Measurements from ENCODE around the gene SLC22A23. TPM values are rescaled to one million over a fixed set of nuclear protein-coding genes. Genes with fewer than 3 reads are reported as not detected.

SLC22A23 gene
- total and polyA plus RNA-seq, 2 experiments from 2014 or later = 6.1 to 38.3 TPM

DNA sequence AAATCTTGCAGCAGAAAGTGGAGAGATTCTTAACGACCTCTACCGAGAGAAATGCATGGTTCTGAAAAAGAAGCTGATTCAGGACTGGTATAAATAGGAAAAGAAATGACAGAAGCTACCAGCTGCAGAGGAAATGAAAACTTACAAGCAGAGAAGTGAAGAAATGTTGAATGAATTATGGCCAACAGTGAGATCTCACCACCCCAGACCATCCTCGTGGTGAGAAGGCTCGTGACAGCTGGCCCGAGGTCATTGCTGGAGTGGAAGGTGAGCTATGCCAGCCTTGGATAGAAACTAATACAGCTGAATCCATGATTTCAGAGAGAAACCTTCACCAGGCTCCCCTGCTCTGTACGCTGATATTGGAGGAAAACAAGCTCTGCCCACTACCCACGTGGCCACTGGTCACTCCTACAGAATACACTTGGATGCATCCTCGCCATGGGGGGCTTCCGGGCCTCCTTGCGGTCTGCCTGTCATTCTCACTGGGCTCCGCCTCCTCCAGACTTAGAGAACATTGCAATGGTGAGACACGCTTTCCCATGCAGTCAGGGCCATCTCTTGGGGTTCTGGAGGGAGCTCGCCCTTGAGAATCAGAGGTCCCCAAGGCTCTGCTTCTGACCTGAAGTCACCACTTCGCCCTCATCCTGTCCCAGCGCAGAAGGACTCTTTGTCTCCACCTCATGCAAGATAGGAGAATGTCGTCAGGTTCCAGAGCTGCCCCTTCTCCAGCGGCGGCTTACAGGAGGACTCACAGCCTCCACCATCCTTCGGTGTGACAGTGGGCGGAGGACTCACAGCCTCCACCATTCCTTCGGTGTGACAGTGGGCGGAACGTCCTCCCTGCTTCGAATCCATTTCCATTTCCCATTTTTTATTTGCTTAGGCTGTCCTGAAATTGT lies 218.8 kb downstream of the SLC22A23 start:
- no peaks in the 10 kb centered on the region; the same call in 2 of the 3 replicates for H3K9me3 Mint-ChIP-seq
- Histone ChIP-seq H3K36me3 (ENCODE audit: insufficient read depth) (no peaks in the 10 kb centered on the region), H4K20me1 (replicated peaks; ENCODE audit: insufficient read depth) (no peaks in the 10 kb centered on the region), H3K79me2 (replicated peaks; ENCODE audit: insufficient read depth) (peaks cover 4% of the 10 kb centered on the region; the same call in 1 of the 2 replicates), H3K4me1 (ENCODE audit: insufficient read depth) (peaks cover 28% of the 10 kb centered on the region), H3K27me3 (ENCODE audit: insufficient read depth) (peaks cover 4% of the 10 kb centered on the region; the same call in 1 of the 2 replicates), H2AFZ (no peak overlapping the region), H3K27ac (ENCODE audit: low read depth) (no peak overlapping the region), H3K4me2 (no peak overlapping the region), H3F3A (replicated peaks; ENCODE audit: low read depth) (0 out of 2 replicates have a peak, but pooled peaks cover 9% of the 10 kb centered on the region), H3K9me2 (ENCODE audit: insufficient read depth) (no peaks in the 10 kb centered on the region), H3K4me3 (no peak overlapping the region)
- no peaks in the 10 kb centered on the region for H3K36me3 Mint-ChIP-seq (ENCODE audit: low read depth)
- no peak for DNase-seq (ENCODE audit: low spot score)
- peaks cover 6% of the 10 kb centered on the region for H3K27me3 Mint-ChIP-seq (ENCODE audit: insufficient read depth, low read depth, poor library complexity)
- H3K27ac Mint-ChIP-seq = no peak overlapping the region
- no peak overlapping the region for H3K4me3 Mint-ChIP-seq
- H3K4me1 Mint-ChIP-seq = peaks cover 25% of the 10 kb centered on the region
- no peak for TF ChIP-seq CREB1 (CRISPR knock-in tag; IDR thresholded peaks at IDR 0.05; ENCODE audit: low read depth)
- no peak for TF ChIP-seq JUNB (IDR thresholded peaks at IDR 0.05; ENCODE audit: unreplicated experiment)
- no peak for TF ChIP-seq ZNF114 (CRISPR knock-in tag; IDR thresholded peaks at IDR 0.05)
- no peak for TF ChIP-seq NANOG (IDR thresholded peaks at IDR 0.05; ENCODE audit: borderline replicate concordance)
- TF ChIP-seq STAT1 (IDR thresholded peaks at IDR 0.05; ENCODE audit: unreplicated experiment) = no peak
- TF ChIP-seq CTCF (conservative IDR thresholded peaks at IDR 0.05; ENCODE audit: low read depth in 2 of 2) = peak in 1 of 2 experiments; percentile 30; a peak in 1 of 4 replicates
- TF ChIP-seq, protein P1, sequence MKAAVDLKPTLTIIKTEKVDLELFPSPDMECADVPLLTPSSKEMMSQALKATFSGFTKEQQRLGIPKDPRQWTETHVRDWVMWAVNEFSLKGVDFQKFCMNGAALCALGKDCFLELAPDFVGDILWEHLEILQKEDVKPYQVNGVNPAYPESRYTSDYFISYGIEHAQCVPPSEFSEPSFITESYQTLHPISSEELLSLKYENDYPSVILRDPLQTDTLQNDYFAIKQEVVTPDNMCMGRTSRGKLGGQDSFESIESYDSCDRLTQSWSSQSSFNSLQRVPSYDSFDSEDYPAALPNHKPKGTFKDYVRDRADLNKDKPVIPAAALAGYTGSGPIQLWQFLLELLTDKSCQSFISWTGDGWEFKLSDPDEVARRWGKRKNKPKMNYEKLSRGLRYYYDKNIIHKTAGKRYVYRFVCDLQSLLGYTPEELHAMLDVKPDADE (IDR thresholded peaks at IDR 0.05) = no peak
- peak; percentile 26 for ATAC-seq

- no peaks in the 10 kb centered on the region for H3K9me3 Mint-ChIP-seq
- H4K20me1 ChIP-seq (replicated peaks; ENCODE audit: insufficient read depth) = no peaks in the 10 kb centered on the region
- H3K79me2 ChIP-seq (replicated peaks; ENCODE audit: insufficient read depth) = peaks cover 4% of the 10 kb centered on the region; the same call in 1 of the 2 replicates
- H3K36me3 Mint-ChIP-seq (ENCODE audit: low read depth) = no peaks in the 10 kb centered on the region
- peaks cover 13% of the 10 kb centered on the region for H3K27me3 ChIP-seq (ENCODE audit: insufficient read depth)
- H3K36me3 ChIP-seq (ENCODE audit: insufficient read depth) = no peaks in the 10 kb centered on the region
- H3K9me2 ChIP-seq (ENCODE audit: insufficient read depth) = no peaks in the 10 kb centered on the region
- peaks cover 33% of the 10 kb centered on the region for H3K4me1 Mint-ChIP-seq
- H3K4me3 ChIP-seq = no peak overlapping the region
- TF ChIP-seq JUNB (IDR thresholded peaks at IDR 0.05; ENCODE audit: unreplicated experiment) = no peak
- no peak for TF ChIP-seq CREB1 (CRISPR knock-in tag; IDR thresholded peaks at IDR 0.05; ENCODE audit: low read depth)
- no peak for TF ChIP-seq STAT1 (IDR thresholded peaks at IDR 0.05; ENCODE audit: unreplicated experiment)
- TF ChIP-seq ZNF331 (CRISPR knock-in tag; IDR thresholded peaks at IDR 0.05; ENCODE audit: low read depth) = no peak
- TF ChIP-seq EZH2 (IDR thresholded peaks at IDR 0.05; ENCODE audit: low read depth, unreplicated experiment) = no peak
- TF ChIP-seq CTCF (conservative IDR thresholded peaks at IDR 0.05; ENCODE audit: low read depth in 2 of 2) = no peak
- TF ChIP-seq NANOG (IDR thresholded peaks at IDR 0.05; ENCODE audit: borderline replicate concordance) = no peak
- TF ChIP-seq, protein P1 (IDR thresholded peaks at IDR 0.05) = no peak
- no peak for TF ChIP-seq POLR2AphosphoS5 (IDR thresholded peaks at IDR 0.05; ENCODE audit: low read depth)
- TF ChIP-seq REST (IDR thresholded peaks at IDR 0.05; ENCODE audit: unreplicated experiment) = no peak
- no peak for TF ChIP-seq ZNF114 (CRISPR knock-in tag; IDR thresholded peaks at IDR 0.05)
- no peak overlapping the region for H3K27ac Mint-ChIP-seq
- peaks cover 36% of the 10 kb centered on the region for H3K4me1 ChIP-seq (ENCODE audit: insufficient read depth)
- ATAC-seq (no peak), DNase-seq (ENCODE audit: low spot score) (no peak)
- no peak overlapping the region for H3K4me3 Mint-ChIP-seq
- H3K4me2 ChIP-seq = peak overlapping the region; percentile 19; the same call in 1 of the 2 replicates
- no peak overlapping the region for H3K27ac ChIP-seq (ENCODE audit: low read depth)
- no peak overlapping the region for H2AFZ ChIP-seq
- peaks cover 13% of the 10 kb centered on the region for H3F3A ChIP-seq (replicated peaks; ENCODE audit: low read depth)
- H3K27me3 Mint-ChIP-seq (ENCODE audit: insufficient read depth, low read depth, poor library complexity) = peaks cover 14% of the 10 kb centered on the region
Observed at GRCh38 chr6:3236005-3236404, 220.8 kb downstream of the SLC22A23 start.
